ENCODE measurements around the gene CFAP97D2.

CFAP97D2 gene

DNA sequence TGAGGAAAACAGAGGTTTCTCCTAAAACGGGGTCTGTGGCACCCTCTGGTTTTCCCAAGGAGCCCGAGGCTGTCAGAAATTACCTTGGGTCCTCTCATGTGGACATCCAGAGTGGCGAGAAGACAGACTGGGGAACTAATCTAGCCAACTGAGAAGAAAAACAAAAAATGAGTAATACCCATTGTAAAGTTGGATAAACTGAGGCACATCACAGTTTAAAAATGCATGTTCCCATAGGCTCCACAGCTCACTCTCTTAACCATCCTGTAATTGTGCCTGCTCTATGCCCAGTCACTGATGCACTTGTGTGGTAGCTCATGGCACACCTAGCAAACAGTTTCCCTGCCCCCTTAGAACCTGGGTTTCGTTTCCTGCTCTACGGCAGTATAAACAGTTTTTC, 87.2 kb downstream of the CFAP97D2 start:
- H3K4me3 ChIP-seq (ENCODE audit: low read length): no peak overlapping the region
- TF ChIP-seq, protein P1, sequence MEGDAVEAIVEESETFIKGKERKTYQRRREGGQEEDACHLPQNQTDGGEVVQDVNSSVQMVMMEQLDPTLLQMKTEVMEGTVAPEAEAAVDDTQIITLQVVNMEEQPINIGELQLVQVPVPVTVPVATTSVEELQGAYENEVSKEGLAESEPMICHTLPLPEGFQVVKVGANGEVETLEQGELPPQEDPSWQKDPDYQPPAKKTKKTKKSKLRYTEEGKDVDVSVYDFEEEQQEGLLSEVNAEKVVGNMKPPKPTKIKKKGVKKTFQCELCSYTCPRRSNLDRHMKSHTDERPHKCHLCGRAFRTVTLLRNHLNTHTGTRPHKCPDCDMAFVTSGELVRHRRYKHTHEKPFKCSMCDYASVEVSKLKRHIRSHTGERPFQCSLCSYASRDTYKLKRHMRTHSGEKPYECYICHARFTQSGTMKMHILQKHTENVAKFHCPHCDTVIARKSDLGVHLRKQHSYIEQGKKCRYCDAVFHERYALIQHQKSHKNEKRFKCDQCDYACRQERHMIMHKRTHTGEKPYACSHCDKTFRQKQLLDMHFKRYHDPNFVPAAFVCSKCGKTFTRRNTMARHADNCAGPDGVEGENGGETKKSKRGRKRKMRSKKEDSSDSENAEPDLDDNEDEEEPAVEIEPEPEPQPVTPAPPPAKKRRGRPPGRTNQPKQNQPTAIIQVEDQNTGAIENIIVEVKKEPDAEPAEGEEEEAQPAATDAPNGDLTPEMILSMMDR (conservative IDR thresholded peaks at IDR 0.05; ENCODE audit: low read length): no peak
- DNase-seq (ENCODE audit: low read depth): no peak

DNA sequence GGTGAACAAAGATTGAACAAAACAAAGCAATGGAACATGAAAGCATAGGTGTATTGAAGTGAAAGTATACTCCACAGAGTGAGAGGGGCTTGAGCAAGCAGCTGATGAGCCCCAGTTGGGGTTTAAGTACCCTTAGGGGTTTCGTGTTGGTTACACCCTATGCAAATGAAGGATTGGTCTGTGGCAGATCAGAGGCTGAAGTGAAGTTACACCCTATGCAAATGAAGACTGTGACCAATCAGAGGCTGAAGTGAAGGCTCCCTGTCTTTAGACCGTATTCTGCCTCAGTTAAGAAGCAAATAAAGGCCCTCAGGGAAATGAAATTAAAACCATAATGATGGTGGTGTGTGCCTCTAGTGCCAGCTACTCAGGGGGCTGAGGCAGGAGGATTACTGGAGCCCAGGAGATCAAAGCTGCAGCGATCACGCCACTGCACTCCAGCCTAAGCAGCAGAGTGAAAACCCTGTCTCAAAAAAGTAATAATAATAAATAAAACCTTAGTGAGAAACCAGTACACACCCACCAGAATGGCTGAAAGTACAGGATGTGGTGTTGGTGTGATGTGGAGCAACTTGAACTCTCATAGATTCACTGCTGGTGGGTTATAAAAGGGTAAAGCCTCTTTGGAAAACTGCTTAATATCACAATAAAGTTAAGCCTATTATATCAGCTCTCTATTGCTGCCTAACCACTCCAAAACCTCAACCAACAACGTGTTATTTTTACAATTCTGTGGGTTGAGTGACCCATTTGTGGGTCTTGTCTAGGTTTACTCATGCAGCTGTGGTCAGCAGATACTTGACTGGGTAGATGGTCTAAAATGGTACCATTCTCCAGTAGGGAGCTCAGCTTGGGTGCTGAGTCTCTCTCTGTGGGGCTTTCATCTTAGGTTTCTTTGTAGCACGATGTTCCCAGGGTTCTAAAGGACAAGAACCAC, 89.6 kb downstream of the CFAP97D2 start:
- TF ChIP-seq, protein P1 (conservative IDR thresholded peaks at IDR 0.05; ENCODE audit: low read length): no peak
- no peak for DNase-seq (ENCODE audit: low read depth)

DNA sequence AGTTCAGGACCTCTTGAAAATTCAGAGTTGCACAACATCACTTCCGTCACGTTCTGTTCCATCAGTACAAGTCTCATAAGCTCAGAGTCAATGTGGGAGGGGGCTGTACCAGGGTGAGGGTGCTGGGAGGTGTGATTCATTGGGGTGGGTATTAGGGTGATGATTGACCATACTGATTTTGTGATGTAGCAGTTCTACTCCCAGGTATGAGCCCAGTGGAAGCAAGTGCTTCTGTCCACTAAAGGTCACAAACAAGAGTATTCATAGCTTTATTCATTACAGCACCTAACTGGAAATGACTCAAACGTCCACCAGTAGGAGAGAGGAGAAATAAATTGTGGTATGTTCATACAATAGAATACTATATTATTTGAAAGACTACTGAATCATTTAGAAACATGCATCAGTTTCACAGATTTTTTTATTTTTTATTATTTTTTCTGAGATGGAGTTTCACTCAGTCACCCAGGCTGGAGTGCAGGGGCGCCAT, 90.3 kb downstream of the CFAP97D2 start:
- no peak for DNase-seq (ENCODE audit: low read depth)
- TF ChIP-seq, protein P1 (conservative IDR thresholded peaks at IDR 0.05; ENCODE audit: low read length): no peak
- H3K4me3 ChIP-seq (ENCODE audit: low read length): no peak overlapping the region

More for the DNA sequence above, 89.6 kb downstream of the CFAP97D2 start:
- H3K4me3 ChIP-seq (ENCODE audit: low read length): no peak overlapping the region

Measured in AG10803 (cell line).